Subcutaneous adipose tissue (tissue), 4 donors: ENCODE results near the gene CYP24A1. TPM values are rescaled to one million over a fixed set of nuclear protein-coding genes. Genes with fewer than 3 reads are reported as not detected.

Source experiments
- CTCF ChIP-seq: fragments of 450-650 bp; IDR thresholded peaks from one replicate; pipeline ENCODE4 v1.5.1; 2016; ENCODE audit warnings: low read depth, mild to moderate bottlenecking, control low read depth, antibody characterized with exemption, moderate library complexity
- total RNA-seq, 4 donors: library from RNA; depleted of rRNA; stranded (reverse); fragments of >200 nt; gene quantifications; one replicate each; pipeline ENCODE4 v1.1.0, GENCODE V29; 2016

Gene CYP24A1
- total RNA-seq, 4 donors from 2014 or later = not detected

DNA sequence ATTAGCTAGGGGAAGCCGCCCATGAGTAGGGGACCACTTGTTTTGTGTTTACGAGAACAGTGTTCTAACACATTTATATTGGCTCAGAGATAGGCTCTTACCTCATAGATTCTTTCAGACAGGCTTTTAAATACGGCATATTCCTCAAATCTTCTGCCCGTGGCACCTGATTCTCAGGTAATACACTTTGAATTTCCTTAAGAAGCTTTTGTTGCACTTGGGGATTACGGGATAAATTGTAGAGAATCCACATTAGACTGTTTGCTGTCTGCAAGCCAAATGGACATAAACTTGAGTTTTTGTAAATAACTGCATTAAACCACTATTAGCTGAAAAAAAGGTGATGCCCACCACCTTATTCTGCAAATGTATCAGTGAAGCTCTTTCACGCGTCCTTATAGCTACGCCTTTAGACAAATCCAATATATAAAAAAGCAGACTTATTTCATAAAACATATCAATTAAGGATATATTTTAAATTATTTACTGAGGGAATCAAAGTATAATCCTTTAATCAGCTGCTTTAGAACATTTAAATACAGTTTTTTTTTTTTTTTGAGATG lies 14.8 kb downstream of the CYP24A1 start:
- TF ChIP-seq CTCF = peak; percentile 86

DNA sequence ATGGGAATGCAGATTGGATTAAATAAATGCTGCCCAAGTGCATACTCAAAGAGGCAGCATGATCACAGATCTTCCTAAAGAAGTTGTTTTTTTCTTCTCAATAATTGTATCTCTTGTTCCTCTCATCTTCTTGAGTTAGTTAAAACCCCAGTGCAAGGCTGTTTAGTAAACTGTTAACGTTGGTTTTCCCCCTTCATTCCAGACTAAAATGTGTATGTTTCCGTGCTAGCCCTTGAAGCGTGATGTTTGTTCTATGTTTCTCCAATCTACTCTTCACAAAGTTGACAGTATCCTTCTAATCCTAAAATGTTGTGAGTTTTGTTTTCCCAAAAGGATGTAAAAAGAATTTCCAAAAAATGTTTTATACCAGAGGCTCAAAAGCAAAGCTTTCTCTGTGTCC lies 15.6 kb downstream of the CYP24A1 start:
- TF ChIP-seq CTCF = no peak

DNA sequence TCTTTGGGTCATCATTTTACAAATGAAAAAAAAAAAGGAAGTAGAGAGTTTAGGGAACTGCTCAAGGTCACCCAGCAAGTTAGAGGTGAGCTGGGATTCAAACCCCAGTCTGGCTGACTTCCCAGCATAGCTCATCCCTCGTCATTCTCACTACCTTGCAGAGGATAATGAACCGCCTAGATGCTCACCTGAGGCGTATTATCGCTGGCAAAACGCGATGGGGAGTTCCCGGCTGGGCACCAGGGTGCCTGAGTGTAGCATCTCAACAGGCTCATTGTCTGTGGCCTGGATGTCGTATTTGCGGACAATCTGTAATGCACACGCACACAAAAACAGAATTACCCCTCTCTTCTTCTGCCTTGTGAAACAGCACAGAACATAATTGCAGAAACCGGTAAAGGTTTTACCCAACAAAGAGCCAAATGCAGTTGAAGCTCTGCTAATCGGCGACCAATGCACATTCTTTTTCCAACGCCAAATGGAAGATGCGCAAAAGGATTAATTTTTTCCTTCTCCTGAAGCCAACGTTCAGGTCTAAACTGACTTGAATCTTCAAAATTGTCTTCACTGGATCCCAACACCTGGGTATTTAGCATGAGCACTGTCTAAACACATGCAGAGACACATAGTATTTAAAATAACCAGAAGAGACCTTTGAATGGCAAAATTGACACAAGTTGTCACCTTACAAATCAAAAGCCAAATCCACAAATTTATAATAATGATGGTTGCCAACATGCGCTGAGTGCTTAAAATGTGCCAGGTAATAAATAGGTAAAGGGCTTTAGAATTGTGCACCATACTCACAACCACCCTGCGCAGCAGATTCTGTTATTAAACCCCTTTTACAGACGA lies 16.6 kb downstream of the CYP24A1 start:
- TF ChIP-seq CTCF = no peak

GRCh38 chr20:54156522-54156921 lies 17.3 kb downstream of the CYP24A1 start:
- no peak for TF ChIP-seq CTCF

- no peak for TF ChIP-seq CTCF
Measured at GRCh38 chr20:54155736-54156317, 18.0 kb downstream of the CYP24A1 start.

GRCh38 chr20:54154439-54154838 lies 19.3 kb downstream of the CYP24A1 start:
- no peak for TF ChIP-seq CTCF

GRCh38 chr20:54153847-54154246 lies 19.9 kb downstream of the CYP24A1 start:
- TF ChIP-seq CTCF = no peak
